Esophagus squamous epithelium (tissue), 5 donors: Measurements from ENCODE around the gene LAG3. TPM values are rescaled to one million over a fixed set of nuclear protein-coding genes. Genes with fewer than 3 reads are reported as not detected.

Experiments used
- DNase-seq: peaks from one replicate; lab custom pipeline; 2025; lab: John Stamatoyannopoulos, UW
- H3K27ac ChIP-seq, 4 donors: fragments of 200-600 bp; sonication (generic); one replicate each; pipeline ENCODE4 v1.5.1; 2016 to 2019; ENCODE audit warnings: mild to moderate bottlenecking in 1 of 4
- H3K27me3 ChIP-seq, 4 donors: fragments of 200-600 bp; sonication (generic); 1 replicate in 3 of 4; 2 replicates in 1 of 4; pipeline versions ENCODE4 v1.5.1 to v1.6.0; 2017 to 2021; ENCODE audit warnings: antibody characterized with exemption in 1 of 4
- H3K36me3 ChIP-seq, 3 donors: fragments of 200-600 bp; sonication (generic); one replicate each; pipeline ENCODE4 v1.5.1; 2016 to 2019
- H3K4me1 ChIP-seq, 3 donors: fragments of 200-600 bp; sonication (generic); one replicate each; pipeline ENCODE4 v1.5.1; 2017 to 2019
- H3K4me3 ChIP-seq, 4 donors: fragments of 200-600 bp; sonication (generic); 1 replicate in 3 of 4; 2 replicates in 1 of 4; pipeline ENCODE4 v1.5.1; 2016 to 2019; ENCODE audit warnings: mild to moderate bottlenecking in 2 of 4, moderate library complexity in 1 of 4
- H3K9me3 ChIP-seq, 3 donors: fragments of 200-600 bp; sonication (generic); one replicate each; pipeline ENCODE4 v1.5.1; 2016 to 2019
- POLR2A ChIP-seq, 4 donors: fragments of 450-650 bp; IDR thresholded peaks; one replicate each; pipeline ENCODE4 v1.6.1; 2017; ENCODE audit warnings: antibody characterized with exemption in 4 of 4, mild to moderate bottlenecking in 4 of 4, moderate library complexity in 3 of 4
- WGBS, 2 donors: methylation state at CpG; one replicate each; pipeline ENCODE4 v1.1.5; 2018; 5-methylcytosine and 5-hydroxymethylcytosine counted together
- intact Hi-C: fragments of 100-400 bp; cut with DNase I; formaldehyde crosslinking; loops from one replicate; pipeline ENCODE4 v1.15.0; 2022
- total RNA-seq, 4 donors: library from RNA; depleted of rRNA; stranded (reverse); fragments of >200 nt; gene quantifications; one replicate each; pipeline ENCODE4 v1.1.0, GENCODE V29; 2016
- TF ChIP-seq, protein P1 (sequence below), 6 experiments: fragments of 450-650 bp in 4 of 6; fragments of 200-600 bp in 2 of 6; sonication (generic) in 2 of 6; IDR thresholded peaks; one replicate each; pipeline ENCODE4 v1.5.1; 2016 to 2019; ENCODE audit warnings: antibody characterized with exemption in 6 of 6, mild to moderate bottlenecking in 4 of 6, moderate library complexity in 4 of 6
- donor health status: DM: yes; HTN: yes; CAD: no.

Gene LAG3
- total RNA-seq, 4 donors from 2014 or later: 0.35 to 0.76 (median 0.50) TPM; not detected in 1

DNA sequence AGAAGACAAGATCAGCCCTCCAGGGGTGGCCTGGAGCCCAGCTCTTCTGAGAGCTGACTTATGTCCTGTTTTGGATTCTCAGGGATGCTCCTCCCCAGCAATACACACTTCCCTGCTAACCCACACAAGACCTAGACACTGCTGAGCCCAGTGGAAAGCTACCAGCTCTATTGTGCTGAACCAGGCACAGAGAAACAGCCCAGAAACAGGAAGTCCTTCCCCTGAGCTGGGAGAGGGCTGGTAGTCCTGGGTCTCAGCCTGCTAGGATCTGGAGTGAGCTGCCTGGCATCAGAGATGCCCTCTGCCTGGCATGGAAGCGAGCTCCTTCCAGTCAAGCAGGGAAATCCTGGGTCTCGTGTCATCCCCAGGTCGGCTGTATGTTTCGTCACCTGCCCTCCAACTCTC is 1.2 kb upstream of the LAG3 start:
- DNase-seq: no peak
- 78 to 96% methylated on average over 4 of the region's 4 CpGs for WGBS, 2 donors
- intact Hi-C loops: no loop called here
- Histone ChIP-seq H3K36me3 (peaks cover 4 to 21% (median 4%) of the 10 kb centered on the region in 3 donors), H3K27me3 (peaks cover 0 to 9% (median 0%) of the 10 kb centered on the region in 4 donors), H3K4me1 (peaks cover 38 to 71% (median 40%) of the 10 kb centered on the region in 3 donors), H3K9me3 (no peaks in the 10 kb centered on the region), H3K4me3 (no peak overlapping the region), H3K27ac (peak overlapping the region in 3 of 4 donors; percentile 49 to 99 (median 99))
- TF ChIP-seq POLR2A (IDR thresholded peaks at IDR 0.05): no peak
- TF ChIP-seq, protein P1, sequence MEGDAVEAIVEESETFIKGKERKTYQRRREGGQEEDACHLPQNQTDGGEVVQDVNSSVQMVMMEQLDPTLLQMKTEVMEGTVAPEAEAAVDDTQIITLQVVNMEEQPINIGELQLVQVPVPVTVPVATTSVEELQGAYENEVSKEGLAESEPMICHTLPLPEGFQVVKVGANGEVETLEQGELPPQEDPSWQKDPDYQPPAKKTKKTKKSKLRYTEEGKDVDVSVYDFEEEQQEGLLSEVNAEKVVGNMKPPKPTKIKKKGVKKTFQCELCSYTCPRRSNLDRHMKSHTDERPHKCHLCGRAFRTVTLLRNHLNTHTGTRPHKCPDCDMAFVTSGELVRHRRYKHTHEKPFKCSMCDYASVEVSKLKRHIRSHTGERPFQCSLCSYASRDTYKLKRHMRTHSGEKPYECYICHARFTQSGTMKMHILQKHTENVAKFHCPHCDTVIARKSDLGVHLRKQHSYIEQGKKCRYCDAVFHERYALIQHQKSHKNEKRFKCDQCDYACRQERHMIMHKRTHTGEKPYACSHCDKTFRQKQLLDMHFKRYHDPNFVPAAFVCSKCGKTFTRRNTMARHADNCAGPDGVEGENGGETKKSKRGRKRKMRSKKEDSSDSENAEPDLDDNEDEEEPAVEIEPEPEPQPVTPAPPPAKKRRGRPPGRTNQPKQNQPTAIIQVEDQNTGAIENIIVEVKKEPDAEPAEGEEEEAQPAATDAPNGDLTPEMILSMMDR (IDR thresholded peaks at IDR 0.05): no peak

DNA sequence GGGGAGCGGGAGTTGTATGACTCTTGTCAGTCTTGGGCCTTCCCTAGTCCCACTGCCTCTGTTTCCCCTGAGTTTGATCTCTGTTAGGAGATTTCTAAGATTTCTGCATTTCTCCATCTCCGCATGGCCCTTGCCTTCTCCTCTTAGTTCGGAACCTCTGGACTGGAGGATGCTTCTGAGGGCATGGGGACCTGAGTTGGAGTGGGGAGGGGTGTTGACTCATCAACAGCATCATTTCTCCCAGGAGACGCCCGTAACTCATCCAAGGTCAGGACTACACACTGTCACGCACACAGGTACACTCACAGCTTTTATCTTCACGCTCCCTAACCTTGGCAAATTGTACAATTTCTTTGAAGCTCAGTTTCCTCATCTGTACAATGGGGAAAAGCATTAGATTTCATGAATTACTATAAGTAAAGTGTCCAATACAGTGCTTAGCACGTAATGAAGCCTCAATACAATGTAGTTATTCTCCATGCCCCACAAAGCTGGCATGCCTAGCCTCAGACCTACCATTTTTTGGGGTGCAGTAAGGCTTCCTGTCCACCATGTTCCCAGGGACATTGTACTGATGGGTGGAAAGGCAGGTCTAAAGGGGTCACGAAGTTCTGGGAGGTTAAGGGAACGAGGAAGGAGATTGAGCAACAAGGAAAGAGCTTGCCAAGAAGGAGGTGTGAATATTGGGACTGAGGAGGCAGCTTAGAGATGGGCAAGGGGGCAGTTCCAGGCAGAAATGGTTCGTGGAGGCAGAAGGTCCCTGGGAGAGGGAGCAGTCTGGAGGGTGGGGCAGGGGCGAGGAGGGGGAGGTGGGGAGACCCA is 600 bp upstream of the LAG3 start:
- intact Hi-C loops: no loop called here
- no peak for DNase-seq
- no peaks in the 10 kb centered on the region for H3K9me3 ChIP-seq
- peaks cover 38 to 69% (median 40%) of the 10 kb centered on the region in 3 donors for H3K4me1 ChIP-seq
- peaks cover 0 to 9% (median 0%) of the 10 kb centered on the region in 4 donors for H3K27me3 ChIP-seq
- 65 to 73% methylated on average over 10 of the region's 12 CpGs for WGBS, 2 donors
- peaks cover 4 to 21% (median 4%) of the 10 kb centered on the region in 3 donors for H3K36me3 ChIP-seq
- no peak for TF ChIP-seq POLR2A (IDR thresholded peaks at IDR 0.05)
- TF ChIP-seq, protein P1 (IDR thresholded peaks at IDR 0.05): no peak
- peak overlapping the region in 2 of 4 donors; percentile 42 to 45 for H3K4me3 ChIP-seq
- peak overlapping the region in 3 of 4 donors; percentile 49 to 99 (median 99) for H3K27ac ChIP-seq

DNA sequence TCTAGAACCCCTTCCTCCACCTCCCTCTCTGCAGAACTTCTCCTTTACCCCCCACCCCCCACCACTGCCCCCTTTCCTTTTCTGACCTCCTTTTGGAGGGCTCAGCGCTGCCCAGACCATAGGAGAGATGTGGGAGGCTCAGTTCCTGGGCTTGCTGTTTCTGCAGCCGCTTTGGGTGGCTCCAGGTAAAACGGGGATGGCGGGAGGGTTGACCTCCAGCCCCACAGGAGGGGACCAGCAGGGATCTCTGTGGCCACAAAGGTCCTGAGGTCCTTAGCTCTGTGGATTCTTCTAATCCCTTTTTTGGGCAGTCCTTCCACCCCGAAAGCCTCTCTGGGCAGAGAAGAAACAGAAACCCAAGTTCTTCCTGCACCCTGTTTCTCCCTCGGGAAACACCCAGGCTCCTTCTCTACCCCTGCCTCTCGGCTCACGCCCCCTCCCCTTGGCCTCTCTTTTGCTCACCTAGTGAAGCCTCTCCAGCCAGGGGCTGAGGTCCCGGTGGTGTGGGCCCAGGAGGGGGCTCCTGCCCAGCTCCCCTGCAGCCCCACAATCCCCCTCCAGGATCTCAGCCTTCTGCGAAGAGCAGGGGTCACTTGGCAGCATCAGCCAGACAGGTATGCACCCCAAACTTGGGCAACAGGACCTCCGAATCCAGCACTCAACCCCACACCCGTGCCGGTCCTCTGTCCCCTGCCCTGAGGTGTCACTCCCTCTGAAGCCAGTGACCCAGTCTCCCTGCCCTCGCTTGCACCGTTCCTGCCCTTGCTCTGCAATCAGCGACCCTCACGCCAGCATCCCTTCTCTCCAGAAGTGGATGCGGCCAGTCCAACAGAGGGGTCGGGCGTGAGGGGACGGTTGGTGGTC is 638 bp downstream of the LAG3 start:
- H3K4me3 ChIP-seq: peak overlapping the region; percentile 6 to 58 (median 30)
- 60 to 68% methylated on average over 10 of the region's 21 CpGs for WGBS, 2 donors
- TF ChIP-seq POLR2A (IDR thresholded peaks at IDR 0.05): no peak
- TF ChIP-seq, protein P1 (IDR thresholded peaks at IDR 0.05): no peak
- H3K4me1 ChIP-seq: peaks cover 38 to 64% (median 41%) of the 10 kb centered on the region in 3 donors
- H3K27me3 ChIP-seq: peaks cover 0 to 12% (median 0%) of the 10 kb centered on the region in 4 donors
- H3K9me3 ChIP-seq: no peaks in the 10 kb centered on the region
- H3K27ac ChIP-seq: peak overlapping the region in 3 of 4 donors; percentile 20 to 99 (median 49)
- H3K36me3 ChIP-seq: peaks cover 4 to 21% (median 4%) of the 10 kb centered on the region in 3 donors
- DNase-seq: no peak
- intact Hi-C loops: no loop called here

DNA sequence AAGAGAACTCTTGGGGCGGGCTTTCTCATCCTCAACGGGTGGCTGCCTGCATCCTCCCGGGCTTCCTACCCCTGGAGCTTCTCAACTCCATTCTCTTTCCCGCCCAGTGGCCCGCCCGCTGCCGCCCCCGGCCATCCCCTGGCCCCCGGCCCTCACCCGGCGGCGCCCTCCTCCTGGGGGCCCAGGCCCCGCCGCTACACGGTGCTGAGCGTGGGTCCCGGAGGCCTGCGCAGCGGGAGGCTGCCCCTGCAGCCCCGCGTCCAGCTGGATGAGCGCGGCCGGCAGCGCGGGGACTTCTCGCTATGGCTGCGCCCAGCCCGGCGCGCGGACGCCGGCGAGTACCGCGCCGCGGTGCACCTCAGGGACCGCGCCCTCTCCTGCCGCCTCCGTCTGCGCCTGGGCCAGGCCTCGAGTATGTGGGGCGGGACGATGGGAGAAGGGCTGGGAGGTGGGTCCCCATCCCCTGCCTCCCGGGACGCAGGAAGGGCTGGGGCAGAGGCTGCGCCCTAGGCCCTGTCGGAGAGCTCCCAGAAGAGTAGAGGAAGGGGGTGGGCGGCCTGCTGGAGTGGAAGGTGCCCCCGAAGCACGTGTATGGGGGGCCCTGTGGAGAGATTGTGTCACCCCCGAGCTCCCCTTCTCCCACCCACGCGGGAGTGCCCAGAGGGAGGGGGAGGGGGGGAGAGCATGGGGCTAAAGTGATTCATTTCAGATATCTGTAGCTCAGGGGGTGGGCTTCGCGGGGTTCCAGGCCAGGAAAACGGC is 1.5 kb downstream of the LAG3 start:
- H3K27ac ChIP-seq: peak overlapping the region; percentile 20 to 99 (median 41)
- peaks cover 0 to 13% (median 0%) of the 10 kb centered on the region in 4 donors for H3K27me3 ChIP-seq
- peaks cover 38 to 64% (median 40%) of the 10 kb centered on the region in 3 donors for H3K4me1 ChIP-seq
- intact Hi-C loops: no loop called here
- peaks cover 4 to 21% (median 4%) of the 10 kb centered on the region in 3 donors for H3K36me3 ChIP-seq
- no peaks in the 10 kb centered on the region for H3K9me3 ChIP-seq
- 29 to 45% methylated on average over 3 to 11 of the region's 60 CpGs for WGBS, 2 donors
- peak overlapping the region; percentile 6 to 58 (median 30) for H3K4me3 ChIP-seq
- TF ChIP-seq, protein P1 (IDR thresholded peaks at IDR 0.05): no peak
- no peak for DNase-seq
